ENCODE results near the gene RTL10. TPM values are rescaled to one million over a fixed set of nuclear protein-coding genes. Genes with fewer than 3 reads are reported as not detected.

The RTL10 gene
- total RNA-seq, 2 donors from 2014 or later: 20.6 to 22.2 TPM

DNA sequence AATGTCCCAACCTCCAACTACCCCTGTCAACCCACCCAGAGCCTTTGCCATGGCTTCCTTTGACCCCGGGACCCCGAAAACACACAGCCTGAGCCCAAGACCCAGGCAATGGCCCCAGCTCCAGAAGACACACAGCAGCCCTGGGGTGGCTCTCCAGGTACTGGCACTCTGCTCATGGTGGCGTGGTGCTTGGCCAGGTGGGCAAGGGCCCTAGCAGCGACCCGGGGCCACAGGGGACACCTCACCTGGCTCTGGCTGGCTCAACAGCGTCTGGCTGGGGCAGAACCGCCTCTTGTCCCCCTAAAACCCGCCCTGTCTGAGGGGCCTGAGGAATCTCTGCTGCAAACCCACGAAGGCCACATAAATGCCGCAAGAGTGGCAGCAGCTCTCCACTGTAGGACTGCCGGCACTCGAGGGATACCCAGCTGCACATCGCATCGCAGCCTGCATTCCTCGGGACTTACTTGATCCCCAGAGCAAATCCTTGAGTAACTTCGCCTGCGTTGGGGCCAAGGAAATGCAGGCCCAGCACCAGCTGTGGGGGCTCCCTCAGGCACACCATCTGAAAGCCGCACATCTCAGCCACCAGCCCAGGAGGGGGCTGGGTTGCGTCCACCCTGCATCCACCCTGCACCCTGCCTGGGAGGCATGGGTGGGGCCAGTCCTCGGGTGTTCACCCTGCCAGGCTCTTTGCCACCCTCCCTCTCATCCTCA is 23.1 kb upstream of the RTL10 start:
- Histone ChIP-seq H3K36me3 (ENCODE audit: control insufficient read depth, insufficient read depth, low read length) (no peaks in the 10 kb centered on the region), H3K9ac (ENCODE audit: extremely low read depth, low read length, poor library complexity, severe bottlenecking) (no peak overlapping the region), H3K4me1 (ENCODE audit: control insufficient read depth, insufficient read depth, low read length) (peaks cover 10% of the 10 kb centered on the region), H3K4me3 (ENCODE audit: low read length) (no peak overlapping the region), H3K27ac (ENCODE audit: low read depth, low read length) (no peak overlapping the region), H3K9me3 (ENCODE audit: control insufficient read depth, low read length) (no peaks in the 10 kb centered on the region), H3K27me3 (ENCODE audit: control insufficient read depth, insufficient read depth, low read length, poor library complexity, severe bottlenecking) (no peaks in the 10 kb centered on the region)
- Mint-ChIP-seq H3K36me3 (ENCODE audit: low read depth) (no peaks in the 10 kb centered on the region), H3K4me1 (peaks cover 21% of the 10 kb centered on the region), H3K9me3 (no peaks in the 10 kb centered on the region), H3K27ac (peak overlapping the region; percentile 79), H3K27me3 (ENCODE audit: insufficient read depth) (peaks cover 7% of the 10 kb centered on the region), H3K4me3 (no peak overlapping the region)
- 91 to 93% methylated on average over 7 to 20 of the region's 20 CpGs for WGBS, 2 experiments (ENCODE audit: insufficient coverage in 1 of 2, insufficient read length in 1 of 2)
- DNase-seq: peak; percentile 45
- TF ChIP-seq, protein P1, sequence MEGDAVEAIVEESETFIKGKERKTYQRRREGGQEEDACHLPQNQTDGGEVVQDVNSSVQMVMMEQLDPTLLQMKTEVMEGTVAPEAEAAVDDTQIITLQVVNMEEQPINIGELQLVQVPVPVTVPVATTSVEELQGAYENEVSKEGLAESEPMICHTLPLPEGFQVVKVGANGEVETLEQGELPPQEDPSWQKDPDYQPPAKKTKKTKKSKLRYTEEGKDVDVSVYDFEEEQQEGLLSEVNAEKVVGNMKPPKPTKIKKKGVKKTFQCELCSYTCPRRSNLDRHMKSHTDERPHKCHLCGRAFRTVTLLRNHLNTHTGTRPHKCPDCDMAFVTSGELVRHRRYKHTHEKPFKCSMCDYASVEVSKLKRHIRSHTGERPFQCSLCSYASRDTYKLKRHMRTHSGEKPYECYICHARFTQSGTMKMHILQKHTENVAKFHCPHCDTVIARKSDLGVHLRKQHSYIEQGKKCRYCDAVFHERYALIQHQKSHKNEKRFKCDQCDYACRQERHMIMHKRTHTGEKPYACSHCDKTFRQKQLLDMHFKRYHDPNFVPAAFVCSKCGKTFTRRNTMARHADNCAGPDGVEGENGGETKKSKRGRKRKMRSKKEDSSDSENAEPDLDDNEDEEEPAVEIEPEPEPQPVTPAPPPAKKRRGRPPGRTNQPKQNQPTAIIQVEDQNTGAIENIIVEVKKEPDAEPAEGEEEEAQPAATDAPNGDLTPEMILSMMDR (conservative IDR thresholded peaks at IDR 0.05): no peak

DNA sequence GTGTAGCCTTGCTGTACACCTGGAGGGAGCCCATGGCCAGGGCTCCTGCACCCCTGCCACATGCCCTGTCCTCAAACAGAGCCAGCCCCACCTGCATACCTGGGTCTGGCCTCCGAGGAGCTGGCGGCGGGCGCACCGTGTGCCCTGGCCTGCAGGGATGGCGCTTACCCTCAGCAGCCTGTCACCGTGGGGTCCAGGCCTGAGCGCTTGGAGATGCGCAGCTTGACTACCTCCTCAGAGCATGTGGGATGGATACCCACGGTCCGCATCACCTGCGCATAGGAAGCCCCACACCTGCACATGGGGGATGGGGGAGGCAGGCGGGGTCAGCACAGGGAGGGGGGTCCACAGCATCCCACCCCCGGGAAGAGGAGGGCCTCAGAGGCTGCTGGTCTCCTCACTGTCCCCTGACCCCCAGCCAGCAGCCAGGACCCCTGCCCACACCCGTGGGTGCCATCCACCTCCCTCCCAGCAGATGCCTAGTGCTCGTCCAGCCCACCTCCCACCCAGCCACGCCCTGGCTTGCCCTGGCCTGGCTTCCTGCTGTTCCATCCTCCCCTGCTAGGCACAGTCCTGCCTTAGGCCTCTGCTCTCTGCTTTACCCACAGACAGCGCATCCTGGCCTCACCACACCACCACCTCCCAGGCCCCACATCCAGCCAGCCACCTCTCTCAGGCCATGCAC is 22.4 kb upstream of the RTL10 start:
- no peaks in the 10 kb centered on the region for H3K36me3 ChIP-seq (ENCODE audit: control insufficient read depth, insufficient read depth, low read length)
- WGBS, 2 experiments (ENCODE audit: insufficient coverage in 1 of 2, insufficient read length in 1 of 2): 90 to 92% methylated on average over 9 to 18 of the region's 18 CpGs
- peaks cover 10% of the 10 kb centered on the region for H3K4me1 ChIP-seq (ENCODE audit: control insufficient read depth, insufficient read depth, low read length)
- peaks cover 7% of the 10 kb centered on the region for H3K27me3 Mint-ChIP-seq (ENCODE audit: insufficient read depth)
- H3K4me3 Mint-ChIP-seq: no peak overlapping the region
- H3K9me3 Mint-ChIP-seq: no peaks in the 10 kb centered on the region
- H3K4me3 ChIP-seq (ENCODE audit: low read length): no peak overlapping the region
- H3K27ac Mint-ChIP-seq: peak overlapping the region; percentile 79
- H3K36me3 Mint-ChIP-seq (ENCODE audit: low read depth): no peaks in the 10 kb centered on the region
- TF ChIP-seq, protein P1 (conservative IDR thresholded peaks at IDR 0.05): no peak
- no peak overlapping the region for H3K27ac ChIP-seq (ENCODE audit: low read depth, low read length)
- no peaks in the 10 kb centered on the region for H3K27me3 ChIP-seq (ENCODE audit: control insufficient read depth, insufficient read depth, low read length, poor library complexity, severe bottlenecking)
- H3K9ac ChIP-seq (ENCODE audit: extremely low read depth, low read length, poor library complexity, severe bottlenecking): no peak overlapping the region
- no peaks in the 10 kb centered on the region for H3K9me3 ChIP-seq (ENCODE audit: control insufficient read depth, low read length)
- peak; percentile 44 for DNase-seq
- peaks cover 18% of the 10 kb centered on the region for H3K4me1 Mint-ChIP-seq

DNA sequence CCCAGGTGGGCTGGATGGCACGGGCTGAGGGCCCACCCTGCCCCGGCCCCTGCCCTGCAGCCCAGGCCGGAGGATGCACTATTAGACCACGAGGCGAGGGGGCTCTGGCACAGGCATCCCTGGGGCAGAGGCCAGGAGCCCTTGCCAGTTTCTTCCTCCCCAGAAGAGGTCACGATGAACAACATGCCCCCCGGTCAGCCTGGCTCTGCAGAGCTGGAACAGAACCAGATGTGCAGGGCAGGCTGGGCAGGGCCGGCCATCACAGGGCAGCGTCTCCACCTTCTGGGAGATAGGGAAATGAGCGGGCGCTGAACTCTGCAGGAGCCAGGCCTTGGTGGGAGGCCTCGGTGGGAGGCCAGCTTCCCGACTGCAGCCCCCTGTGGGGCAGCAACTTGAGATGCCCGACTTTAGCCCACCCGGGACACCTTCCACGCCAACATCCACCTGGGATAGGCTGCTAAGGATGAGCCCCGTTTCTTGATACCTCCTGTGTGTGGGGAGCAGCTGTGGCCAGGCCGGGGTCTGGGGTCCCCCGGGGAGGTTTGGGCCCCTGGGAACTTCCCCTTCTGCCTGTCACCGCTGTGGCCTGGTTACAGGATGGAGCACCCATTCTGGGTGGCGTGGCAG is 21.8 kb upstream of the RTL10 start:
- no peaks in the 10 kb centered on the region for H3K36me3 Mint-ChIP-seq (ENCODE audit: low read depth)
- peaks cover 13% of the 10 kb centered on the region for H3K4me1 Mint-ChIP-seq
- H3K9me3 Mint-ChIP-seq: no peaks in the 10 kb centered on the region
- Histone ChIP-seq H3K36me3 (ENCODE audit: control insufficient read depth, insufficient read depth, low read length) (no peaks in the 10 kb centered on the region), H3K27ac (ENCODE audit: low read depth, low read length) (no peak overlapping the region), H3K9me3 (ENCODE audit: control insufficient read depth, low read length) (no peaks in the 10 kb centered on the region), H3K27me3 (ENCODE audit: control insufficient read depth, insufficient read depth, low read length, poor library complexity, severe bottlenecking) (no peaks in the 10 kb centered on the region), H3K4me3 (ENCODE audit: low read length) (no peak overlapping the region), H3K9ac (ENCODE audit: extremely low read depth, low read length, poor library complexity, severe bottlenecking) (no peak overlapping the region), H3K4me1 (ENCODE audit: control insufficient read depth, insufficient read depth, low read length) (peaks cover 10% of the 10 kb centered on the region)
- TF ChIP-seq, protein P1 (conservative IDR thresholded peaks at IDR 0.05): no peak
- H3K27ac Mint-ChIP-seq: no peak overlapping the region
- WGBS, 2 experiments (ENCODE audit: insufficient coverage in 1 of 2, insufficient read length in 1 of 2): 93 to 94% methylated on average over 17 to 21 of the region's 21 CpGs
- H3K4me3 Mint-ChIP-seq: no peak overlapping the region
- peak; percentile 42 for DNase-seq
- peaks cover 7% of the 10 kb centered on the region for H3K27me3 Mint-ChIP-seq (ENCODE audit: insufficient read depth)
